HG02852 (cell line): ENCODE data around the gene FANCL.
"Not testable (repeated sequence)": the region's sequence is repeated elsewhere in the genome, so short reads cannot be mapped to it uniquely, and the experiment has no call there.

Experiments used
- ATAC-seq: cut with Tn5 transposase; IDR thresholded peaks from one replicate; pipeline ENCODE4 v1.9.1; 2021; ENCODE audit warnings: mild to moderate bottlenecking, moderate library complexity; ENCODE audit not compliant: unreplicated experiment

FANCL gene

GRCh38 chr2:58240670-58241545 lies at the start of gene FANCL:
Gene FANCL, minus strand, starts transcription at chr2:58241325. Its CDS starts 12 bp downstream, at chr2:58241313.
- peak; percentile 77 for ATAC-seq

DNA sequence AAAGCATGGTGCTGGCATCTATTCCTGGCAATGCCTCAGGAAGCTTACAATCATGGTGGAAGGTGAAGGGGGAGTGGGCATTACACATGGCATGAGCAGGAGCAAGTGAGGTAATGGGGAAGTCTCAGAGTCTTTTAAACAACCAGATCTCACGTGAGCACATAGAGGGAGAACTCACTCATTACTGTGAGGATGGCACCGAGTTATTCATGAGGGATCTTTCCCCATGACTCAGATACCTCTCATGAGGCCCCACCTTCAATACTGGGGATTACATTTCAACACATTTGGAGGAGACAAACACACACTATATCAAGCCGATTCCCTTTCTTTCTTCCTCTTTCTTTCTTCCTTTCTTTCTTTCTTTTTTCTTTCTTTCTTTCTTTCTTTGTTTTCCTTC lies 47.9 kb upstream of the FANCL start:
- no peak for ATAC-seq

- no peak for ATAC-seq
Observed at GRCh38 chr2:58283931-58284330, 42.8 kb upstream of the FANCL start.

DNA sequence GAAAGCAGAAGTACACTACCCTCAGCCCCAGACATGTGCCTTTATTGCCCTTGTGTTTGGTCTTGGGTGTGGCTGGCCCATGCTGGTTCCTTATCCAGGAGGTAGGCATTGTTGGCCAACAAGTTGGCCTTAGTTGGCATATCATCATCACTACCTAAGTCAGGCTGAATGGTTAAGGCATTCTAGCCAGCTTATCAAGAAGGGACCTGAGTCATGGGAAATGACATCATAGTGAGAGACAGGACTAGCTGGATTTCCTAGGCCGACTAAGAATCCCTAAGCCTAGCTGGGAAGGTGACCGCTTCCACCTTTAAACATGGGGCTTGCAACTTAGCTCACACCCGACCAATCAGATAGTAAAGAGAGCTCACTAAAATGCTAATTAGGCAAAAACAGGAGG lies 34.0 kb upstream of the FANCL start:
- not testable (repeated sequence) for ATAC-seq

- no peak for ATAC-seq
Observed at GRCh38 chr2:58271826-58272225, 30.7 kb upstream of the FANCL start.

DNA sequence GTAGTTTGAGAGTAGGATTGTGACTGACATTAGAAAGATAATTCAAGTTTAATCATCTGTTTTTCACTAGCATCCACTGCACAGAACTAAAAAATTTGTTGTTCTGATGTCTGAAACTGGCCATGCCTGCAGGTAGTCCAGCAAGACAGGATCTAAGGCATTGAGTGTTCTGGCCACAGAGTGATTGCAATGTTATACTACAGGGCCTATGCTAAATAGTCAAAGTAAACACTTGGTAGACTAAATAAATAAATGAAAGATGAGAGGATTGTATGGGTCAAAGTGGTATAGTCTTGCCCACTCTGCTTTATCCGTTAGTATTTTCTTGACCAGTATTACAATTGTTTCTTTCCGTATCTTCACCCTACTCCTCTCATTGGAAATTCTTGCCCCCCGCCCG lies 27.6 kb upstream of the FANCL start:
- ATAC-seq = no peak

DNA sequence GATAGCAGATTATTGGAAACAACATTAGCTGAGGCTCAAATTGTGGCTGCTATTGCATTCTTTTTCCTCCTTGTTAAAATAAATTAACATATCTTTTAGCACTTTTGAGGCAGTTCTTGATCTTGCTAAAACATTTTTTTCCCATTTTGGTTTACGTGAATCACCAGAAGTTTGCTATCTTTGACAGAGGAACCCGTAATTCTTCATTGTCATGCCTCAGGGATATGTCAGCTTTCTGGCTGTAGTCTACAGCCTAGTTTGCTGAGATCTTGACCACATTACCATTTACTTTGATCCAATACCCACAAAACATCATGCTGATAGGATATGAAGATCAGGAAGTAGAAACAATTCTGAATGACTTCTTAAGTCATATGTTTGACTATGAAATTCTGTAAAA lies 25.1 kb upstream of the FANCL start:
- no peak for ATAC-seq

DNA sequence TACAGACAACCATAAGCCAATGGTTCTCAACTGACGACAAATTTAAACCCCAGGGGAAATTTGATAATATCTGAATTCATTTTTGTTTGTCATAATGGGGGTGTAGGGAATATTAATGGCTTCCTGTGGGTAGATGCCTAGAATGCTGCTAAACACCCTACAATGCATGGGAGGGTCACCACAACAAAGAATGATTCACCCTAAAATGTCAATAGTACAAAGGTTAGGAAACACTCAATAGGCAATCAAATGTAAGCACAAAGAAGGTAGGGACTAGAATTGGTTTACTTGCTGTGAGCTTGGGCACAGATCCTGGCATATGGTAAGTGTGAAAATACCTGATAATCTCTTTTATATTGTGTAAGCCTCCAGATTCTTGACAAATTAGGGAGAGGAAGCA lies 20.1 kb upstream of the FANCL start:
- no peak for ATAC-seq

DNA sequence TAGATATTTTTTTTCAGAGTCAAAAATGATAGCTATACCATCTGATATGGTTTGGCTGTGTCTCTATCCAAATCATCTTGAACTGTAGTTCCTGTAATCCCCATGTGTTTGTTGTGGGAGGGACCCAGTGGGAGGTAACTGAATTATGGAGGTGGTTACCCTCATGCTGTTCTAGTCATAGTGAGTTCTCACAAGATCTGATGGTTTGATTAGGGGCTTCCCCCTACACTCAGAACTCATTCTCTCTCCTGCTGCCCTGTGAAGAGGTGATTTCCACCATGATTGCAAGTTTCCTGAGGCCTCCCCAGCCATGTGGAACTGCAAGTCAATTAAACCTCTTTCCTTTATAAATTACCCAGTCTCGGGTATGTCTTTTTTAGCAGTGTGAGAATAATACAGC lies 17.3 kb upstream of the FANCL start:
- peak; percentile 88 for ATAC-seq

GRCh38 chr2:58251331-58252201 lies 10.4 kb upstream of the FANCL start:
- not testable (repeated sequence) for ATAC-seq

DNA sequence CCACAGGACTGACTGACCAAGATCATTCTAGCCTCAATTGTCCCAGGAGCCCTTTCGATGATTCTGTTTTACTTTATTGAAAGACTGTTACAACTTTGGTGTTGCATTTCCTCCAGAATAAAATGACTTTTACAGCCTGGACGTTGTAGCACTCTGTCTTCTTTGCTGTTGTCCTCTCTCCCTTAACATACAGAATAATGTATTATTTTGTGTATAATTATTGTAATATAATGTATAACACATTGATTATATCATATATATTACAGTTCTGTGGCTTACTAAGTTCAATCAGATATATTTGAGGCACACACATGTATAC lies 380 bp upstream of the FANCL start:
- no peak for ATAC-seq

DNA sequence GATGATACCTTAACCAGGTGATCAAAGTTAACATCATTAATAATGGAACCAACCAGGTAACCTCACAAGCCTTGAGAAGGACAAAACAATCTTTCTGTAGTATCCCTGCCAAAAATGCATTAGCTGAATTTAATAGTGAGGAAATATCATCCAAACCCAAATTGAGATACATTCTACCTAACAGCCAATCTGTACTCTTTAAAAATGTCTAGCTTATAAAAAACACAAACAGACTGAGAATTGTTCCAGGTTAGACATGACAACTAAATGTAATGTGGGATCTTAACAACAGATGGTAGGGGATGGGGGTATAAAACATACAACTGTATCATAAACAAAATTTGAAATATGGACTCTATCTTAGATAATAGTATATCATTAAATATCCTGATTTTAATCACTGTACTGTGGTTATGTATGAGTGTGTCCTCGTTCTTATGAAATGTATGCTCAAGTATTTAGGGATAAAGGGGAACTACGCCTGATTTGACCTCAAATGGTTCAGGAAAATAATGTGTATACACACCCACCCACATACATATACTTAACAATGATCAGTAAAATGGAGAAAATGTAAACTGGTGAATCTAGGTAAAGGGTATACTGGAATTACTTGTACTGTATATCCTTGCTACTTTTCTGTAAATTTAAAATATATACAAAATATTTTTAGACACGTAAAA lies 1.7 kb downstream of the FANCL start:
- no peak for ATAC-seq

- no peak for ATAC-seq
Observed at GRCh38 chr2:58237741-58238140, 3.4 kb downstream of the FANCL start.

DNA sequence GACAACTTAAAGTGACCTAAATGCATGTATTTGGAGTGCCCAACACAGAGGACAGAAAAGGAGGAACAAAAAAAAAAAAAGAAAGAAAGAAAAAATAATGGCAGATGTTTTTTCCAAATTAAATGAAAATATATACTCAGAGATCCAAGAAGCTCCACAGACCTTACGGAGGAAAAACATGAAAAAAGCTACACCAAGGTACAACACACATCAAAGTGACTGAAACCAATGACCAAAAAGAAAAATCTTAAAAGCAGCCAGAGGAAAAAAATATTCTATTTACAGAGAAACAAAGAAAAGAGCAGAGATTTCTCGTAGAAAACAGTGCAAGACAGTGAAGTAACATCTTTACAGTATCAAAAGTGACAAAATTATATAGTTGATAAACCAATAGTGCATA lies 5.1 kb downstream of the FANCL start:
- no peak for ATAC-seq

DNA sequence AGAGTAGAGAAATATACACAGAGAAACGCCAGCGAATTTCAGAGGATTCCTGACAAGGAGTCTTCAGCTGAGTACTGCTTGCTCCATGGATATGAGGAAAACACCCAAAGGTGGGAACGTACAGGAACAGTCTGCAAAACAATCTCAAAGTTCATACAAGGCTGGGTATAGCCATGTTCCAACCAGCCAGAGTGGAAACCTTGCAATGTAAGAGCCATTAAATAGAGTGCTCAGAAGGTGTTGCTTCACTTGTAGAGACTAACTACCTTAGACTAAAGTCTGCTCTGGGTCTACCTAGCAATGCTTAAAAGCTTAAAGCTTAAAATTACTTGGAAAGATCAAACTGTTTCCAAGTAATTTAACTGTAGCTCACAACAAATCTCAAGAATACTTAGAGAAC lies 6.0 kb downstream of the FANCL start:
- no peak for ATAC-seq

- ATAC-seq = no peak
Observed at GRCh38 chr2:58228299-58228698, 12.8 kb downstream of the FANCL start.

DNA sequence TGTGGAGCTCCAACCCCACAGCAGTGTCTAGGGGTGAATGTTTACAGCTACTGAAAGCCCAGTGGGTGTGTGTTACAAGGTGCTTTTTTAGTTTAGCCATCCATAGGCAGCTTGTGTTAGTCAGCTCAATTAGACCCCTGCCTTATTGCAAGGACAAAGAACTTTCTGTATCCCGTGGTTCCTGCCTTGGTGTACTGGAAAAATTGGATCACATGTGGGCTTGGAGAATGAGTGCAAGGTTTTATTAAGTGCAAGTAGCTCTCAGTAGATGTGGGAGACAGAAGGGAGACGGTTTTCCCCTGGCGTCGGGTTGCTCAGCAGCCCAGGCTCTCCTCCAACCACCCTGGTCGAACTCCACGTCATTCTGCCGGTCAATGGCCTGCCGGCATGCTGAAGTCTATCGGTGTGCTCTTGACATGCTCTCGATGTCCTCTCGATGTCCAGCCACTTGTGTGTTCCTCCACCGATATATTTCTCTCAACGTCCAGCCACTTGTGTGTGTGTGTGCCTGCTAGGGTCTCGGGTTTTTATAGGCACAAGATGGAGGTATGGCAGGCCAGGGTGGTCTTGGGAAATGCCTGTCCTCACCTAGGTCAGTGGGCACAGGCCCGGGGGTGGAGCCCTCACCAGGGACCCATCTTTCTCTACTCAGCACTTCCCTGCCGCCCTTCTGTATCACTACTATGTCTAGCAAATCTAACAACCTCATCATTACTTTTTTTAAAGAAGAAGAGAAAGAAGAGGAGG lies 13.8 kb downstream of the FANCL start:
- no peak for ATAC-seq

DNA sequence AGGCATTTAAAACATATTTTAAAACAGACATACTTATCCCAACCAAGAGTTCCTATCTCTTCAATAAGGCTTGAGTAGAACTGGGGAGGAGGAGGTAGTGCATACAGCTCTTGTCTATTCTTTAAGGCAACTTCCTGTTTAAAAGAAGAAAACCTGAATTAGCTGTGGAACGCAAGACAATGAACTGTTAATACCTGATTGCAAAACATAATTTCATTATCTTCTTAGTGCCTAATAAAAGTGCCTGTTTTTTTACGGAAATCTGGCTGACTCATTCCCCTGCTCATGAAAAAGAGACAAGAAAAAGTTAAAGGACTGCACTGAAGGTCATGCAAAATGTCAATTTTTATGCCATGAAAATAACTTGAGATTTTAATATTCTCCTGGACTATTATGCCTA lies 19.2 kb downstream of the FANCL start:
- no peak for ATAC-seq

DNA sequence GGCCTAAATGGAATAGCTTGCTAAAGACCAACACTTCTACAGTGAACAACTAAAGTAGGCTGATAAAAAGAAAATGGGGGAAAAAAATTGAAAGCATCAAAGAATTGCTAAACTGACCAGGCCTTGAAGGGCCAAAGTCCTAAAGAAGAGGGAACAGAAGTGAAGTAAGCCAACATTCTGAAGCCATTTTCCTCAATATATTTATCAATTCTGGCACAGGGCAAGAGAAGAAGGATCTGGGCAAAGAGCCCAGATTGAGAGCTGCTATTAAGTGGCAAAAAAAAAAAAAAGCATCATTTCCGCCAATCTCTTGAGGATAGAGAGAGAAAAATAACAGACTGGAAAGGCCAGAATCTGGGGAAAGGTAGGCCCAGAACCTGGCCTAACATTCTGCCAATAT lies 25.7 kb downstream of the FANCL start:
- ATAC-seq = no peak

GRCh38 chr2:58210951-58211568 lies 30.1 kb downstream of the FANCL start:
- ATAC-seq = not testable (repeated sequence)
